ENCODE results near the gene PRPS2. TPM values are rescaled to one million over a fixed set of nuclear protein-coding genes. Genes with fewer than 3 reads are reported as not detected.

The PRPS2 gene
- total and polyA plus RNA-seq, 2 donors (not counting 3 experiments of a cell fraction or from before 2014, with no cell fraction given) = 15.9 to 36.7 TPM

GRCh38 chrX:12844319-12844718 lies 53.1 kb downstream of the PRPS2 start:
- H3K9ac ChIP-seq (replicated peaks; ENCODE audit: extremely low read depth, insufficient read depth, low read length) = no peak overlapping the region
- H4K20me1 ChIP-seq (replicated peaks; ENCODE audit: control insufficient read depth, extremely low read depth, insufficient read depth, low read length) = no peaks in the 10 kb centered on the region
- intact Hi-C loops (cut with micrococcal nuclease) (no loop called here), dilution Hi-C loops (cut with MboI; ENCODE audit: extremely low pct_ligation_motif_present, low sequenced_read_pairs) (no loop called here)
- BruUV-seq (replicated peaks) = no TSS peak
- no peaks in the 10 kb centered on the region for H3K9me3 ChIP-seq (replicated peaks; ENCODE audit: control insufficient read depth, insufficient read depth, low read length)
- CTCF ChIA-PET = no interaction called here
- FAIRE-seq = no peak
- no peak overlapping the region for H3K4me3 ChIP-seq (replicated peaks in 1 of 3; ENCODE audit: insufficient read depth in 1 of 3, low read depth in 1 of 3, low read length in 3 of 3)
- TF ChIP-seq GATA2 (IDR thresholded peaks at IDR 0.05; ENCODE audit: insufficient read depth, insufficient read length, low read depth, low read length) = no peak
- TF ChIP-seq CTCF (IDR thresholded peaks at IDR 0.05; ENCODE audit: extremely low read depth in 1 of 2, insufficient read depth in 1 of 2, low read depth in 1 of 2, low read length in 2 of 2) = no peak
- H2AFZ ChIP-seq (ENCODE audit: low read depth, low read length) = no peak overlapping the region
- no peak overlapping the region for H3K27ac ChIP-seq (ENCODE audit: insufficient read depth, low read depth, low read length)
- no peaks in the 10 kb centered on the region for H3K79me2 ChIP-seq (ENCODE audit: control insufficient read depth, insufficient read depth, low read length)
- H3K36me3 ChIP-seq (ENCODE audit: control insufficient read depth in 2 of 2, extremely low read depth in 1 of 2, insufficient read depth in 2 of 2, low read length in 2 of 2) = no peaks in the 10 kb centered on the region
- no peak overlapping the region for H3K4me2 ChIP-seq (ENCODE audit: insufficient read depth, low read length)
- POLR2A ChIA-PET = no interaction called here
- H3K4me1 ChIP-seq (ENCODE audit: control insufficient read depth, extremely low read depth, insufficient read depth, low read length) = no peaks in the 10 kb centered on the region
- no peaks in the 10 kb centered on the region for H3K9me1 ChIP-seq (replicated peaks; ENCODE audit: control insufficient read depth, extremely low read depth, insufficient read depth, low read length)
- peaks cover 0 to 2% of the 10 kb centered on the region in 2 experiments for H3K27me3 ChIP-seq (ENCODE audit: control insufficient read depth in 2 of 2, insufficient read depth in 2 of 2, low read length in 2 of 2)
- DNase-seq (ENCODE audit: low read depth, low spot score) = no peak

- no peak overlapping the region for H3K4me3 ChIP-seq (replicated peaks in 1 of 3; ENCODE audit: insufficient read depth in 1 of 3, low read depth in 1 of 3, low read length in 3 of 3)
- no peaks in the 10 kb centered on the region for H4K20me1 ChIP-seq (replicated peaks; ENCODE audit: control insufficient read depth, extremely low read depth, insufficient read depth, low read length)
- H3K27ac ChIP-seq (ENCODE audit: insufficient read depth, low read depth, low read length) = no peak overlapping the region
- ChIA-PET CTCF (no interaction called here), POLR2A (no interaction called here)
- DNase-seq (ENCODE audit: low read depth, low spot score) = no peak
- H3K79me2 ChIP-seq (ENCODE audit: control insufficient read depth, insufficient read depth, low read length) = no peaks in the 10 kb centered on the region
- no peak overlapping the region for H2AFZ ChIP-seq (ENCODE audit: low read depth, low read length)
- no peaks in the 10 kb centered on the region for H3K9me1 ChIP-seq (replicated peaks; ENCODE audit: control insufficient read depth, extremely low read depth, insufficient read depth, low read length)
- no peaks in the 10 kb centered on the region for H3K4me1 ChIP-seq (ENCODE audit: control insufficient read depth, extremely low read depth, insufficient read depth, low read length)
- peaks cover 0 to 6% of the 10 kb centered on the region in 2 experiments for H3K27me3 ChIP-seq (ENCODE audit: control insufficient read depth in 2 of 2, insufficient read depth in 2 of 2, low read length in 2 of 2)
- no peak for FAIRE-seq
- TF ChIP-seq JUN (IDR thresholded peaks at IDR 0.05; ENCODE audit: borderline replicate concordance, insufficient read depth, insufficient read length, low read depth) (no peak), POLR2A (IDR thresholded peaks at IDR 0.05; ENCODE audit: low read depth, low read length) (no peak), POLR2AphosphoS5 (IDR thresholded peaks at IDR 0.05; ENCODE audit: insufficient read depth, low read depth, low read length) (no peak), CTCF (IDR thresholded peaks at IDR 0.05; ENCODE audit: extremely low read depth in 1 of 2, insufficient read depth in 1 of 2, low read depth in 1 of 2, low read length in 2 of 2) (no peak), MYC (IDR thresholded peaks at IDR 0.05; ENCODE audit: low read depth, low read length) (no peak)
- H3K9ac ChIP-seq (replicated peaks; ENCODE audit: extremely low read depth, insufficient read depth, low read length) = no peak overlapping the region
- intact Hi-C loops (cut with micrococcal nuclease) = no loop called here
- dilution Hi-C loops (cut with MboI; ENCODE audit: extremely low pct_ligation_motif_present, low sequenced_read_pairs) = no loop called here
- H3K9me3 ChIP-seq (replicated peaks; ENCODE audit: control insufficient read depth, insufficient read depth, low read length) = no peaks in the 10 kb centered on the region
- H3K36me3 ChIP-seq (ENCODE audit: control insufficient read depth in 2 of 2, extremely low read depth in 1 of 2, insufficient read depth in 2 of 2, low read length in 2 of 2) = no peaks in the 10 kb centered on the region
- no TSS peak for BruUV-seq (replicated peaks)
- no peak overlapping the region for H3K4me2 ChIP-seq (ENCODE audit: insufficient read depth, low read length)
Observed at GRCh38 chrX:12865359-12865758, 74.1 kb downstream of the PRPS2 start.

Measured in endothelial cell of umbilical vein (primary cell).